ENCODE measurements around the gene PPP2R2D. TPM values are rescaled to one million over a fixed set of nuclear protein-coding genes. Genes with fewer than 3 reads are reported as not detected.

PPP2R2D gene
- total RNA-seq, 1 donor from 2014 or later: 54.6 TPM

- no peak for DNase-seq (ENCODE audit: low read depth)
These were observed 97.4 kb downstream of the PPP2R2D start for GRCh38 chr10:131998050-131998844.

- no peak for DNase-seq (ENCODE audit: low read depth)
These were observed 98.3 kb downstream of the PPP2R2D start for GRCh38 chr10:131998845-131999681.

GRCh38 chr10:132001238-132001972 is 100.6 kb downstream of the PPP2R2D start:
- DNase-seq (ENCODE audit: low read depth): no peak

GRCh38 chr10:132002004-132002403 is 101.2 kb downstream of the PPP2R2D start:
- DNase-seq (ENCODE audit: low read depth): no peak

- no peak for DNase-seq (ENCODE audit: low read depth)
These were observed 102.6 kb downstream of the PPP2R2D start for GRCh38 chr10:132003282-132003924.

- DNase-seq (ENCODE audit: low read depth): no peak
These were observed 103.2 kb downstream of the PPP2R2D start for GRCh38 chr10:132004052-132004451.

- no peak for DNase-seq (ENCODE audit: low read depth)
These were observed 104.3 kb downstream of the PPP2R2D start for GRCh38 chr10:132005147-132005546.

- DNase-seq (ENCODE audit: low read depth): no peak
These were observed 106.2 kb downstream of the PPP2R2D start for GRCh38 chr10:132006966-132007365.

- DNase-seq (ENCODE audit: low read depth): no peak
These were observed 106.9 kb downstream of the PPP2R2D start for GRCh38 chr10:132007681-132008080.

Other genes starting within 250 kb of the PPP2R2D start
- 141 and 278 TPM in 2 replicates for gene BNIP3, start 80.9 kb downstream of the PPP2R2D start, total RNA-seq
- 0.10 TPM in 1 of 2 replicates, not detected in the other for gene JAKMIP3, start 164.9 kb downstream of the PPP2R2D start, total RNA-seq

Data from renal cortical epithelial cell (primary cell).